Anterior cingulate cortex (tissue), 58 donors: Measurements from ENCODE around the gene SLCO3A1.
A peak's percentile ranks its signal among the peaks of the same experiment; 100 is the strongest.

Source experiments
- DNase-seq, 58 donors: peaks; one replicate each; lab custom pipeline; 2025; lab: John Stamatoyannopoulos, UW

Gene SLCO3A1

GRCh38 chr15:91988655-91989054 is 135.1 kb downstream of the SLCO3A1 start:
- DNase-seq, result no peak

DNA sequence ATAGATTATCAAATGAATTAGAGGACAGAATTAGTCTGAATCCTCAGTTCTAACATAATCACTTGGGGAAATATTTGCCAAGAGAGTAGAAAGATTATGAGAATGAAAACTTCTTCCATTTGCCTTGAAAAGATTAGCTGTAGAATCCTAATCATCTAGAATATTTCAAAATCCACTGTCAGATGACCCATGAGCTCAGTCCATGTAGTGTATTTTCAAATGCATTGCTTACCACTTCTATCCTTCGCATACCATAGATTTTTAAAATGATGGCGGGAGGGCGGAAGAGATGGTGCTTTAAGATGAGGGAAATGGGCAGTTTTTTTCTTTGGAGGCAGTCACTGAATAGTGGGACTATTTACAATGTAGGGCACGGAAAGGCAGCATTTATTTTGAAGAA is 136.3 kb downstream of the SLCO3A1 start:
- DNase-seq, result no peak

- DNase-seq, result no peak
Measured at GRCh38 chr15:91992945-91993344, 139.4 kb downstream of the SLCO3A1 start.

GRCh38 chr15:91995146-91995545 is 141.6 kb downstream of the SLCO3A1 start:
- no peak for DNase-seq

- DNase-seq, result no peak
Measured at GRCh38 chr15:91997163-91997562, 143.7 kb downstream of the SLCO3A1 start.

DNA sequence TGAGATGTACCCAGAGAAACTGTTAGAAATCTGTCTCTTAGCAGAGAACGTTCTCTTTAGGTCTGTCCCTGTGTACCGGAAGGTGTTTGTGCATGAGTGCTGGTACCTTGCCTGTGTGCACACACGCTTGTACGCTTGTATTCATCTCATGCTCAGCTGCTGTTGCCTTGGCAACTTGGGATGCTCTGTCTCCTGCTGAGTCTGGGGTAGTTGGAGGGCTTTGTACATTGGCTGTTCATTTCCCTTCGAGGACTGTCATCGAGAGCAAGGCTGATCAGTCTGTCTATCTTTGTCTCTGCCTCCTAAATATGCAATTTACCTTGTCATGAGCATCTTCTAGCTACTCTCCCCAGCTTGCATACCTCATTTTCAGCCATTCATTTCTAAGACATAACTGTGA is 147.2 kb downstream of the SLCO3A1 start:
- DNase-seq, result peak in 2 of 58 donors; percentile 12 to 22

DNA sequence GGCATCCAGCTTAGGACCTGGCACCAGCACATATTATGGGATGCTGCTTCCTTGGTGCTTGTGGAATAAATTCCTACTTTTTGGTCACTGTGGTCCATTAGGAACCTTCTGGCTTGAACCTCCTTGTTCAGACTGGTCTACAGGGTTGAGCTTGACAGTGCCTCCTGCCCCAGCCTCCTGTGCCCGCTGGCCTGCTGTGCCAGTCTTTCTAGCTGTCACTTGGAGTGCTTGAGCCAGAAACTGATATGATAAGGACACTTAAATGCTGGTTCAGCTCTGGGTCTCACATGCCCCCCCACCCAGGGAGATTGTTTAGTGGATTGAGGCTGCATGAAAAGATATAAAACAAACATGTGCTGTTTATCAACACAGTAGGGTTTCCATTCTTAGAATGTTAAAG is 147.8 kb downstream of the SLCO3A1 start:
- DNase-seq, result no peak

DNA sequence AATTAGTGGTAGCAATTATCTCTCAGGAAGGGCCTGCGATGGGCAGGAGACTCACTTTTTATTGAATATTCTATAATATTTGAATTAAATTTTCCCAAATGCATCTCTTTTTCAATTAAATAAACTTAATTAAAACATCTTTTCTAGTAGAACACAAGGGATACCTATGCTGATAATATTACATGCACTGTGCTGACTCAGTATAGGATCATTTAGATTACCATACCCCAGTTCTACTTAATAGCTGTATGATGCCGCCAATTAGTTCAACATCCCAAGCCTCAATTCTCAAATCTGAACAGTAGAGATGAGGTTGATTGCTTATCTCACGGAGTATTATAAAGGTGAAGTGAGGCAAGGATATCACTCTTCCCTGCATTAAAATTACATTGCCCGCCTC is 149.2 kb downstream of the SLCO3A1 start:
- no peak for DNase-seq

- no peak for DNase-seq
Measured at GRCh38 chr15:92003515-92004067, 150.1 kb downstream of the SLCO3A1 start.

DNA sequence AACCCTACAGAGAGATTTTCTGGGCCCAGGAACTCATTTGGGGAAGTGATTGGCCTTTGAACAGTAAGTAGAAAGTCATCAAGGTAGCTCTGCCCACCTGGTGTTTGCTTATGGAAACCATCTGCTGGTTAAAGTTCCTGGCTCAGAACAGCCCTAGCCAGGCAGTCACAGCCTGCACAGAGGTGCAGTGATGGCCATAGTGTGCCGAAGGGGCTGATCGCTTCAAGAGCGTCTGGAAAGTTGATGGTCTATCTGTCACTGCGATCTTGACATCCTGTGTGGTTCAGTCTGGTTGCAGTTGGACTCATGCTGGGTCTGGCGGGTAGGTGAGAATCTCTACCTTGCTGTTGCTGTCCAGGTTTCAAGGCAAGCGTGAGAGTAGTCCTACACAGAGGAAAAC is 151.6 kb downstream of the SLCO3A1 start:
- DNase-seq, result no peak

GRCh38 chr15:92006186-92007028 is 152.9 kb downstream of the SLCO3A1 start:
- no peak for DNase-seq

DNA sequence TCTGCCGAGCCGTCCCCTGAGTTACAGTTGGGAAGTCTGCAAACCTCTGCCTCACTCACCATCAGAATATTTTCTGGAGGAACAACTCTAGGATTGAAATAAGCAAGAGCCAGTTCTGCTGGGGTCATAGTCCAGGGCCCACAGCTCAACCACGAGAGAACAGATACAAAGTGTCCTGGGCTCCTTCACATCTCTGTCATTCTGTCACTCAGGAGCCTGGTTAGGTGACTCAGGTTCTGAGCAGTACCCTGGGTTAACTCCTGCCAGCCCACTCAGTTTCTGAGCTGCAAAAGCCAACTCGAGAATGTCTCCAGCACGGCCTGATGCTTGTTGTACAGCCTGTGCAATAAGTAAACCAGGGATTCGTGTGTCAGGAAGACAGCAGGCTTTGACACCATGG is 155.7 kb downstream of the SLCO3A1 start:
- DNase-seq, result no peak

DNA sequence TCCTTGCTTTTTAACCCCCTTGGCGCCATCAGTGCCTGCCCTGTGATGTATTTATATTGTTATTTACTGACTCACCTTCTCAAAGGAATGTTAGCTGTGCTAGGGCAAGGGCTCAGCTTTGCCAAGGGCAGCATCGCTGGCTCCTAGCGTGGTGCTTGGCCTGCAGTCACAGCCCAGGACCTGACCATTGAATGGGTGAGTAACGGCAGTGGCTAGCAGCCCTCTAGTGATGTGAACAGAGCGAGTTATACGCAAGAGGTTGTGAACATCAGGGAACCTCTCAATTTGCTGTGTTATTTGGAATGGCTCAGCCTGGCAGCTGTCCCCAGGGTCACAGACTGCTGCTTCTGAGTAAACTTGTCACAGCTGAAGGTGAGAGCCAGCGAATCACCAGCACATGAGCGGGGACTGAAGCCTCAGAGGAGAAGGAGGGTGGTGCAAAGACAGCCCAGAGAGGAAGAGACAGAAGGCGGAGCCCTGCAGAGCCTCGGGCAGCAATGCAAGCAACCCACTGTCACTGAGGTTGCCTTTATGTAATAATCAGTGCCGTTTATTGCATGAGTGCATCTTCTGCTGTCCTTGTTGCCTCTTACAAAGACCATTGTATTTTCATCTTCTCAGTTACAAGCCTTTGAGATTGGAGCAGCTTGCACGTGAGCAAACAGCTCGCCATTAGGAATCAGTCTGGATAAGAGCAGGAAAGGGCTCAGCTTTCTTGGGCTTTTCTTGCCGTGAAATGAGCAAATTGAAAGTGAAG is 158.3 kb downstream of the SLCO3A1 start:
- peak in 2 of 58 donors; percentile 22 to 50 for DNase-seq

DNA sequence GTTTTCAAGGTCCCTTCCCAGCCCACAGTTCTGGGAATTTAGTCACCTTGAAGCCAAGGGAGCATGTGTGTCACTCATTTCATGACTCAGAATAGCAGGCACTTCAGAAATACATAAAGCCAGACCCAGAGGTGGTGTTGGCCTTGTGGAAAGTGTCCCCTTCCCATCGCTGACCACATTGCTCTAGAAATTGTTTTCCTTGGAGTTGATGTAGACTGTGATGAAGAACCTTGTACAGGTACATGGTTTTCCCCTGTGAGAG is 158.8 kb downstream of the SLCO3A1 start:
- no peak for DNase-seq

DNA sequence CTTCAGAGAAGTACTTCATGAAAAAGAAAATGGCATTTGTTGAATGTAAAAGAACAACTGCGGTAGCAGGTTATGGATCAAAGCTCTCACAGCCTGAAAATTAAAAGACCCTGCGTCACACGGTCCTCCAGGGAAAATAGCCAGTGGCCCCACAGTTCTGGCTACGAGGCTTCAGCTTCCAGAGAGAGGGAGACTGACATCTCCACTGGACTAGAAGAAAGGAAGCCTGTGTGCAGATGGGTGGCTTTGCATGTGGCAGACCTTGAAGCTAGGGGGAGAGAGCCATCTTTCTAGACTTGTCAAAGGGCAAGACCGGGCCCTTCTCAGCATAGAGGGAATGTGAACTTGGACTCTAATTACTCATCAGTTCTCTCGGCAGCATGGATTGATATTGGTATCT is 159.4 kb downstream of the SLCO3A1 start:
- DNase-seq, result no peak

GRCh38 chr15:92014281-92015030 is 160.9 kb downstream of the SLCO3A1 start:
- peak in 2 of 58 donors; percentile 23 to 34 for DNase-seq

DNA sequence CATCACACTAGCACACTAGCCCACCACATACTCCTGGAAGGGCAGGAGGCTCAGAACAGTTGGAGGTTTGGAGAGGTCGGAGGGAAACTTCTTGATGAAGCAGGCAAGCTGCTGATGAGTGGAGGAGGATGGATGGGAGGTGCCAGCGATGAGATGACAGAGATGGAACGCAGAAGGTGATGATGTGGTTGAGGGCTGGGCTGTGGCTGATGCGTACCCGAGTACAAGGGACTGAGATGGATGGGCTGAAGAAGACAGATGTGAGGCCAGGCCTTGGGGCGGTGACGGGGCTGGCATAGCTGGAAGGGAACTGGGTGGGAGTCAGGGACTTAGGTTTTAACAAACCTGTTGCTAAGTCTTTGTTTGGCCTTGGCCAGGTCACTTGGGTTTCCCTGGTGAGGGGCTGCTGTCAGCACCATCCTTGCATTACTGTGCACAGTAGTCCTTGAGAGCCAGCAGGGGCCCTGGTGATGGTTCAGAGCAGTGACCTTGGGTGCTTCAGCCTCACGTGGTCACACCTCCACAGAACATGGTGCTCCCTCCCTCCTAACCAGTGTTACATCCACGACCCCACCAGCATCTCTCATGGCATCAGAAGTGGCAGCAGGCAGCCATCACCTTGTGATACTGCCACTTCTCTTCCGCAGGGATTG is 164.5 kb downstream of the SLCO3A1 start:
- DNase-seq, result no peak

DNA sequence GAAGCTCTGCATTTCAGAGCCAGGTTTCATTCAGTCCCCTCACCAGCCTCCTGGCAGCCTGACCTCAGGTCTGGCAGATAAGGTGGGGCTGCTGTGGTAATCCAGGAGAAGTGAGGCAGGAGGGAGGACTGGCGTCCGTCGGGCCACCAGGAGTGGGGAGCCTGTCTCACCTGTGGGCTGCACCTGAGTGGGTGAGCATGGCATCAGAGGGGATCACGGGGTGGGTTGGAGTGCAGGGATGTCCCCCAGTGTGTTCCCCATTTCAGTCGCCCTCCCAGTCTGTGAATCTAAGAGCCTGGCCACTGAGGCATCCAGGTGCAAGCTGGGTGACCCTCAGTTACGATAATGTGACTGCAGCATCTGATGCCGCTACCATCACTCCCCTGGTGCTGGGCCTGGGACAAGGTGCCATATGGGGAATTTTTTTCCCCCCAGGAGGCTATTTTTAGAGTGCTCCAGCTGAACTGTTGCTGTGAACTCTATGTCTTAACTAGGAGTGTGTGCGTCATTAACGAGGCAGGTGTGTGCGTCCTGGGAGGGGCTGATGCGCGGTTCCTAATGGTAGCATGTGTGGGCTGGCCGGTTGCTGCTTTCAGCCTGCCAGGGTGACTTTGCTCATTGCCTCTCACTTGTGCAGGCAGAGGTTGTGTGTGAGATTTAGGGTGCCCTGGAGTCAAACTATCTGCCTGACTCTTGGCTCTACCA is 165.2 kb downstream of the SLCO3A1 start:
- DNase-seq, result no peak

DNA sequence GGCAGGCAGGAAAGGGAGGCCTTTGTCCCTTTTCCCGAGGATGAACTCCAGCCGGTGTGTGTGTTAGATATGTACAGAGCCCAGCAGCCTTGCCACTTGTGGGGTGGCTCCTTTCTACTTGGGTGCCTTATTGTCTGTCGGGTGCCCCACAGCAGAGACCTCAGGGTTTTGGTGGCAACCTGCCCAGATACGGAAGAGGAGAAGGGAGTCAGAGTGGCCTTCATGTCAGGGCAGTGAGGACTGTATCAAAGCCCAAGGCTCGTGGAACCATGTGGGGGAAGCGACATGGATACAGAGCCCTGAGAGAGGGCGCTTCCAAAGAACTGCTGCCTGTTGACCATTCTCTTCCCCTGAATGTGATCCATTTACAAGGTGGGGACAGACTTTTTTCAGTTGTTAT is 166.2 kb downstream of the SLCO3A1 start:
- DNase-seq, result no peak

DNA sequence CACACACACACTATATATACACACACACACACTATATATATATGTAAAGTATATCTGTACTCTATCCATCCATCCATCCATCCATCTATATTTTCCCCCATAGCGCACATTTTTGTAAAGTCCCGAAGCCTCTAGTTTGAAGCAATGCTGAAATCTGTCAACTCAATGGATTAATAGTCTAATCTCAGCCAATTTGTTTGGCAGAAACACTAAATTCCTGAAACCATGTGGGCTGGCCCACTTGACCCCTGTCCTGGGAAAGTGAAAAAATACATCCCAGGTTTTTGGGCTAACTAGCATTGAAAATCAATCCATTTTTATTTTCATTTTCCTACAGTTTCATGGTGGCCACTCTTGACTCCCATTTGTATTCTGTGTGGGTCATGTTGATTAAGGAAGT is 166.7 kb downstream of the SLCO3A1 start:
- DNase-seq, result no peak
